ENCODE measurements around the gene RNF11.

The RNF11 gene

GRCh38 chr1:51313268-51313852, 77.3 kb downstream of the RNF11 start:
- DNase-seq (ENCODE audit: low read depth in 2 of 2): no peak

- peak; percentile 23 to 24 for DNase-seq (ENCODE audit: low read depth in 2 of 2)
Observed at GRCh38 chr1:51313961-51314777, 78.1 kb downstream of the RNF11 start.

GRCh38 chr1:51314974-51315373, 78.9 kb downstream of the RNF11 start:
- DNase-seq (ENCODE audit: low read depth in 2 of 2): no peak

- DNase-seq (ENCODE audit: low read depth in 2 of 2): no peak
Observed at GRCh38 chr1:51316113-51316845, 80.2 kb downstream of the RNF11 start.

- DNase-seq (ENCODE audit: low read depth in 2 of 2): no peak
Observed at GRCh38 chr1:51316846-51317120, 80.7 kb downstream of the RNF11 start.

- no peak for DNase-seq (ENCODE audit: low read depth in 2 of 2)
Observed at GRCh38 chr1:51317798-51318197, 81.7 kb downstream of the RNF11 start.

GRCh38 chr1:51320967-51321923, 85.2 kb downstream of the RNF11 start:
- no peak for DNase-seq (ENCODE audit: low read depth in 2 of 2)

- no peak for DNase-seq (ENCODE audit: low read depth in 2 of 2)
Observed at GRCh38 chr1:51321924-51322280, 85.8 kb downstream of the RNF11 start.

- no peak for DNase-seq (ENCODE audit: low read depth in 2 of 2)
Observed at GRCh38 chr1:51322417-51323101, 86.5 kb downstream of the RNF11 start.

Measured in fibroblast of skin of left biceps (primary cell).